ENCODE data around the gene PHYHD1. TPM values are rescaled to one million over a fixed set of nuclear protein-coding genes. Genes with fewer than 3 reads are reported as not detected.

PHYHD1 gene
- total RNA-seq, 1 experiment from 2014 or later = 18.0 TPM

DNA sequence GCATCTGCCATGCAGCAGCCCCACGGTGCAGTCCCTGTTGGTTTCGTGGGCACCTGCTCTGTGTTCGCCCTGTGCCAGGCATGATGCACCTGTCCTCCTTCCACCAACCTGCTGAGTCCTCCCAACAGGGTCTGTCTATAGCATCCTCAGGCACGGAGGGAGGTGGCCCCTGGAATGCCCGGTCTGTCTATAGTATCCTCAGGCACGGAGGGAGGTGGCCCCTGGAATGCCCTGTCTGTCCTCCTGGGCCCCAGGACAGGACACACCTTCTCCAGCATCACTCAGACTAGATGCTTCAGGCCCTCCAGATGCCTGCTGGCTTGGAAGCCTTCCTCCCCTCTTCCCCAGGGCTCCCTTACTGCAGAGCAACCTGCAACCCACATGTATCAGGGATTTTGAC lies 9.9 kb upstream of the PHYHD1 start:
- WGBS (ENCODE audit: extremely low coverage, insufficient read length, low lambda C conversion rate) = no CpG with 5 or more reads among the region's 6 CpGs
- Mint-ChIP-seq H3K4me1 (peaks cover 29 to 30% of the 10 kb centered on the region in 2 experiments), H3K4me3 (peak overlapping the region in 1 of 2 experiments; percentile 26; a peak in 1 of 5 replicates), H3K36me3 (ENCODE audit: insufficient read depth in 1 of 3, low read depth in 3 of 3) (peaks cover 45 to 74% (median 53%) of the 10 kb centered on the region in 3 experiments), H3K27me3 (ENCODE audit: low read depth) (peaks cover 2% of the 10 kb centered on the region; the same call in 1 of the 2 replicates), H3K9me3 (no peaks in the 10 kb centered on the region), H3K27ac (peak overlapping the region in 2 of 3 experiments; percentile 87; a peak in 3 of 7 replicates)
- no peak overlapping the region for H2BK15ac ChIP-seq (ENCODE audit: low read depth, low read length)
- H3K27ac ChIP-seq (ENCODE audit: insufficient read length, low read depth, low read length) = no peak overlapping the region
- H3K79me2 ChIP-seq (ENCODE audit: insufficient read depth, low read length) = peaks cover 7% of the 10 kb centered on the region; the same call in 1 of the 2 replicates
- no peak overlapping the region for H4K5ac ChIP-seq (ENCODE audit: insufficient read length, low read depth, low read length)
- H4K91ac ChIP-seq (ENCODE audit: insufficient read length, low read depth, low read length) = no peak overlapping the region
- H3K9ac ChIP-seq (ENCODE audit: extremely low read depth, insufficient read length, low read length) = no peak overlapping the region
- H3K79me1 ChIP-seq (ENCODE audit: insufficient read depth, low read depth, low read length, poor library complexity, severe bottlenecking) = peaks cover 7% of the 10 kb centered on the region
- H3K18ac ChIP-seq (ENCODE audit: insufficient read length, low read depth, low read length) = no peak overlapping the region
- H2BK5ac ChIP-seq (ENCODE audit: insufficient read length, low read length) = no peak overlapping the region
- no peak for DNase-seq
- H3K4ac ChIP-seq (ENCODE audit: low read depth, low read length) = no peak overlapping the region
- H2BK120ac ChIP-seq (ENCODE audit: low read depth, low read length, poor library complexity, severe bottlenecking) = no peak overlapping the region
- no peak overlapping the region for H3K4me2 ChIP-seq (ENCODE audit: insufficient read depth, insufficient read length, low read length)
- no peak for TF ChIP-seq CTCF (conservative IDR thresholded peaks at IDR 0.05)
- no peak overlapping the region for H3T11ph ChIP-seq (ENCODE audit: low read length)
- H2AK5ac ChIP-seq (ENCODE audit: insufficient read length, low read length) = no peak overlapping the region
- no peak overlapping the region for H2BK12ac ChIP-seq (ENCODE audit: insufficient read length, low read depth, low read length)
- no peaks in the 10 kb centered on the region for H3K27me3 ChIP-seq (ENCODE audit: insufficient read depth, low read length)
- no peak overlapping the region for H2AFZ ChIP-seq (ENCODE audit: low read length)
- H2BK20ac ChIP-seq (ENCODE audit: low read depth, low read length, poor library complexity, severe bottlenecking) = no peak overlapping the region
- no peaks in the 10 kb centered on the region for H3K9me3 ChIP-seq (ENCODE audit: control insufficient read depth, low read depth, low read length)
- no peak overlapping the region for H3K23ac ChIP-seq (ENCODE audit: insufficient read length, low read depth, low read length)
- H4K8ac ChIP-seq (replicated peaks; ENCODE audit: insufficient read length, low read depth, low read length) = no peak overlapping the region
- no peak overlapping the region; the same call in 1 of the 2 replicates for H3K14ac ChIP-seq (ENCODE audit: insufficient read depth, low read length)
- H3K23me2 ChIP-seq (ENCODE audit: insufficient read length, low read depth, low read length, poor library complexity, severe bottlenecking) = no peaks in the 10 kb centered on the region
- no peaks in the 10 kb centered on the region for H4K20me1 ChIP-seq (ENCODE audit: control insufficient read depth, insufficient read depth, insufficient read length)
- no peak overlapping the region for H3K56ac ChIP-seq (ENCODE audit: insufficient read length, low read depth, low read length)
- peaks cover 5% of the 10 kb centered on the region; the same call in 1 of the 2 replicates for H3K4me1 ChIP-seq (ENCODE audit: insufficient read depth, low read length)
